ENCODE measurements around the gene BEX4.

BEX4 gene

GRCh38 chrX:103240155-103240554 lies 25.2 kb downstream of the BEX4 start:
- DNase-seq: no peak

DNA sequence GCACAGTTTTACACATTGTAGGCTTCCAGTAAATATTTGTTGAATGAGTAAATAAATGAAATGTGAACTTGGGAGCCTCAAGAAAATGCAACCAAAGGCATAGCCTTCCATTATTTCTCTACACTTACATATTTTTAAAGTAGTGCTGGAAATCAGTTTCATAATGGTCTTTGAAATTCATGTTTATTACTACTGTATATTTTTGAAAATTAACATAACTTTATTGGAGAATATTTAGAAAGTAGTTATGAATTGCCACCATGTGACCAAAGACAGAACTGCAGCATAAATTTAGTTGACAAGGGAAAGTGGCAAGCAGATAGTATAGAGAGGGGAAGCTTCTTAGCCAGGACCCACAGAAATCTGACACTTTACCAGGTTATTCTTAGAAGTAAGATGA lies 33.6 kb downstream of the BEX4 start:
- no peak for DNase-seq

- no peak for DNase-seq
Observed at GRCh38 chrX:103249805-103250204, 34.9 kb downstream of the BEX4 start.

DNA sequence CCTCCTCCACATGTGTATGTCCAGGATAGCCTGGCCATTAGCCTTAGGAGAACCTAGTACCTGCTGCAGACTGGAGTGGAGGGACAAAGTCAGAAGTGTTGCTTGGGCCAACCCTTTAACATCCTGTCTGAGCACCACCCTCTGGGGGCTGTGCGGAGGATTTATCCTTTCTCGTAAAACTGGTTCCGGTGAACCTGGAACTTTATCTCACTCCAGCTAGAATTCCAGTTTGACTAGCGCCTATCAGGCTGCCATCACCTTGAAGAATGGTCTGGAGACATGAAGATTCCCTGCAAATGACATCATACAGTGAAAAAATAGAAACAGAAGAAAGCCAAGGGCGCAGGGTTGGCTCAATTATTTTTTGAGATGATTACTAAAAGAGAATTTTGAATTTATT lies 36.1 kb downstream of the BEX4 start:
- DNase-seq: no peak

GRCh38 chrX:103253608-103254007 lies 38.7 kb downstream of the BEX4 start:
- DNase-seq: no peak

GRCh38 chrX:103254171-103254824 lies 39.4 kb downstream of the BEX4 start:
- no peak for DNase-seq

DNA sequence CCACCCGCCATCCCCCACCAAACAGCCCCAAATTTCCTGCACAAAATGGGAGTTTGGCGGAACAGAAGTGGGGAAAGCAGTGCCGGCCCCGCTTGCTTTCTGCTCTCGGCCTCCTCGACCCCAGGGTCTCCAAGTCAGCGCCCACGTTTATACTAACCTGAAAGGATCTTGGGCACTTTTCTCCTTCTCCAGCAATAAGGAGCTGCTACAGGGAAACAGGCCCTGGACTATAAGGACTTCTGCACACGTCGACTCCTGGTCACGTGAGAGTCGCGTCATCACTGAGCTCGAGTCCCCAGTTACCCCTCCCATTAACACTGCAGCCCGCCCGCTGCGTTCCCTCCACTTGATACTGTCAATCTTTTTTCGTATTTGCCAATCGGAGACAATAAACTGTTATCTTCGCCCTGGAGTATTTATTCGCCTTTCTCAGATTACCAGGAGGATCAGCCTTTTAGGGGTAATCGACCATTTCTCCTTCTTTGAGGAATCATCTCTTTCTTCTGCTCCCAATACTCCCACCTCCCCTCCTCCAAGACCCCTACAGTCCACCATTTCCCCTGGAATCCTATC lies 40.1 kb downstream of the BEX4 start, which contains the start of gene TCEAL8:
Gene TCEAL8, minus strand, starts transcription at position 235 of the 573 bp plus-strand sequence. CDS start 1,176 bp downstream, outside the sequence.
- peak; percentile 0 for DNase-seq

GRCh38 chrX:103256651-103257050 lies 41.7 kb downstream of the BEX4 start:
- no peak for DNase-seq

DNA sequence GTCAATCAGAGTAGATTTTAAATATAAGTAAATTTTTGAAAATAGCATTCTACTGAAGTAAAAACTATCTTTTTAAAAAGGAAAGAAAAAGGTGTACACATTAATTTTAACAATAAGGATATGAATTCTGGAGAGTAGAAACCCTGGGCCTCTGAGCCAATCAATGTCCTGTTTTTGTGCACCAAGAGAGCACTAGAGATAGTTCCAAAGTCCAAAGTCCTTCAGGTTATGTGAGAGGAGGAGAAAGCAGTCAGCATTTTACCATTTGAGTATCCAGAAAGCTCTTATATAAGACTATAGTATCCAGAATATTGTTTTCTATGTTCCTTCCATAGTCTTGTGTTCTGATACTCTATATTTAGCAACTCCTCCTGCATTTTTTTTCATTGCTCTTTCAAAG lies 43.4 kb downstream of the BEX4 start:
- DNase-seq: no peak
